Neuron (in vitro differentiated cells): ENCODE measurements around the gene TESK2.

Experiments used
- H2AFZ ChIP-seq: one replicate; pipeline ENCODE4 v1.6.1; 2013; ENCODE audit warnings: low read depth, mild to moderate bottlenecking, inconsistent platforms, low read length, moderate library complexity
- H3K27me3 ChIP-seq: one replicate; pipeline ENCODE4 v1.6.1; 2013; ENCODE audit warnings: low read length; ENCODE audit not compliant: insufficient read depth
- H3K36me3 ChIP-seq: one replicate; pipeline ENCODE4 v1.6.1; 2013; ENCODE audit warnings: low read length; ENCODE audit not compliant: insufficient read depth
- H3K4me1 ChIP-seq: one replicate; pipeline ENCODE4 v1.6.1; 2013; ENCODE audit warnings: low read length; ENCODE audit not compliant: insufficient read depth
- H3K4me3 ChIP-seq: 2 replicates; pipeline ENCODE4 v1.5.1; 2013; ENCODE audit warnings: mild to moderate bottlenecking, low read length, moderate library complexity
- H3K9me3 ChIP-seq: one replicate; pipeline ENCODE4 v1.6.1; 2013; ENCODE audit warnings: low read length

TESK2 gene

DNA sequence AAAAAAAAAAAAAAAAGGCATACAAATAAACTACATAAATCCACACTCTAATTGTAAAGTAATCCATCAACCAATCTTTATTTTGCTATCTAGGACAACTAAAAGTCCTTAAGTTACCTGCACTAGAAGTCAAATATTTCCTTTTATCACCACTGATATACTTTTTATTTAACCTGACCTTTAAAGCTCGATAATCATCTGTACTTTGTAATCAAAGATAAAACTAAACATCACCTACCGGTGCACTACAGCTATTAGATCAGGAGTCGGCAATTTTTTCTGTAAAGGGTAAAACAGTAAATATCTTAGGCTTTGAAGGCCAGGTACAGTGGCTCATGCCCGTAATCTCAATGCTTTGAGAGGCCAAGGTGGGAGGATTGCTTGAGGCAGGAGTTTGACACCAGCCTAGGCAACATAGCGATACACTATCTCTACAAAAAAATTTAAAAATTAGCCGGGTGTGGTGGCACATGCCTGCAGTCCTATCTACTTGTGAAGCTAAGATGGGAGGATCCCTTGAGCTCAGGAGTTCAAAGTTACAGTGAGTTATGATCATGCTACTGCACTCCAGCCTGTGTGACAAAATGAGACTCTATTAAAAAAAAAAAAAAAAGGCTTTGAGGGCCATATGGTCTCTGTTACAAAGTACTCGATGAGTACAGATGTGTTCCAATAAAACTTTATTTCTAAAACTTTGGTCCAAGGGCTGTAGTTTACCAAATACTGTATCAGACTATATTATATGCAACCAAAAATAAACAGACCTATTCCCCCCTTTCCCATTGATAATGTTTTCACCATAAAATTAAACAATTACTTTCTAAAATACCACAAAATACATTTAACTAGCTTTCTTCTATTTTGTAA lies 47.1 kb downstream of the TESK2 start:
- no peaks in the 10 kb centered on the region for H3K27me3 ChIP-seq
- no peaks in the 10 kb centered on the region for H3K9me3 ChIP-seq
- H3K4me3 ChIP-seq: no peak overlapping the region
- no peak overlapping the region for H2AFZ ChIP-seq
- H3K36me3 ChIP-seq: no peaks in the 10 kb centered on the region
- H3K4me1 ChIP-seq: no peaks in the 10 kb centered on the region

DNA sequence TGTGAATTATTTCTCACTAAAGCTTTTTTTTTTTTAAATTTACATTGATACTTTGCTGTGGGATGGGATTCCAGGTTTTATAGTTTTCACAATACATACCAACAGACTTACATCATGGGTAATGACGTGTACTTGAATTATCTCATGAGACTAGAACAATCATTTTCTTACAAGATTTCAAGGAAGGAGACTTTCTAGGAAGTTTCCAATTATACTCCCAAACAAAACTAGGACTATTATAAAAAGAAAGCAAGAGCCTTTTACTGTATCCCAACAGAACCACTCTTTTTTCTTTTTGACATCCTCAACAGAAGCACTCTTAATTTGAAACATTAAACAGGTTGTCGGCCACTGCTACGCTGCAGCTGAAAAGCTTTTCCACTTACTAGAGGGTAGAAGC lies 48.7 kb downstream of the TESK2 start:
- no peak overlapping the region for H2AFZ ChIP-seq
- H3K27me3 ChIP-seq: no peaks in the 10 kb centered on the region
- H3K4me3 ChIP-seq: no peak overlapping the region
- no peaks in the 10 kb centered on the region for H3K4me1 ChIP-seq
- no peaks in the 10 kb centered on the region for H3K9me3 ChIP-seq
- H3K36me3 ChIP-seq: no peaks in the 10 kb centered on the region

DNA sequence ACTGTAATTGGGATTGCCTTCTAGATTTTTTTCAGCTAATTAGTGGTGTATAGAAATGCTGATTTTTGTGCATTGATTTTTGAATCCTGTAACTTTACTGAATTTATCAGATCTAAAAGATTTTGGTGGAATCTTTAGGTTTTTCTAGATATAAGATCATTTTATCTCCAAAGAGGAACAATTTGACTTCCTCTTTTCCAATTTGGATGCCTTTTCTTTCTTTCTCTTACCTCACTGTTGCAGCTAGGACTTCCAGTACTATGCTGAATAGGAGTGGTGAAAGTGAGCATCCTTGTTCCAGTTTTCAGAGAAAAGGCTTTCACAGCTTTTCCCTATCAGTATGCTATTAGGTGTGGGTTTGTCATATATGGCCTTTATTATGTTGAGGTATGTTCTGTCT lies 53.6 kb downstream of the TESK2 start:
- Histone ChIP-seq H3K27me3 (no peaks in the 10 kb centered on the region), H2AFZ (no peak overlapping the region), H3K9me3 (no peaks in the 10 kb centered on the region), H3K4me3 (no peak overlapping the region), H3K36me3 (no peaks in the 10 kb centered on the region), H3K4me1 (no peaks in the 10 kb centered on the region)

DNA sequence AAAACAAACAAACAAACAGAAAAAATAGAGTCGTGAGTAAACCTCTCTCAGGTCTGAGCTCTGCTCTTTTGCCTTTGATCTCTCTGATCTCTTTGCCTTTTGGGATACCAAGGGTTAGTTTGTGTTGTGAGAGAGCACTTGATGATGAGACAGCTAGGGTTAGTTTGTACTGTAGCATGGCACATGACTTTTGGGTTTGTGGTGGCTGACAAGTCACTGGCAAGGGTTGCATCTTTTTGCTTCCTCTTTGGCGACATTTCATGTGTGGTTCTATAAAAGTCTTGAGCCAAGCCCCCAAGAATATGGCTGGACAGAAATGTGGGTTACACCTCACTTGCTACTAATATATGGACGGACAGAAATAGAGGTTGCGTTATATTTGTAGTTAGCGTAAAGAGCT lies 60.5 kb downstream of the TESK2 start:
- H3K36me3 ChIP-seq: no peaks in the 10 kb centered on the region
- H2AFZ ChIP-seq: no peak overlapping the region
- H3K4me3 ChIP-seq: no peak overlapping the region
- no peaks in the 10 kb centered on the region for H3K9me3 ChIP-seq
- H3K27me3 ChIP-seq: peaks cover 3% of the 10 kb centered on the region
- H3K4me1 ChIP-seq: no peaks in the 10 kb centered on the region

DNA sequence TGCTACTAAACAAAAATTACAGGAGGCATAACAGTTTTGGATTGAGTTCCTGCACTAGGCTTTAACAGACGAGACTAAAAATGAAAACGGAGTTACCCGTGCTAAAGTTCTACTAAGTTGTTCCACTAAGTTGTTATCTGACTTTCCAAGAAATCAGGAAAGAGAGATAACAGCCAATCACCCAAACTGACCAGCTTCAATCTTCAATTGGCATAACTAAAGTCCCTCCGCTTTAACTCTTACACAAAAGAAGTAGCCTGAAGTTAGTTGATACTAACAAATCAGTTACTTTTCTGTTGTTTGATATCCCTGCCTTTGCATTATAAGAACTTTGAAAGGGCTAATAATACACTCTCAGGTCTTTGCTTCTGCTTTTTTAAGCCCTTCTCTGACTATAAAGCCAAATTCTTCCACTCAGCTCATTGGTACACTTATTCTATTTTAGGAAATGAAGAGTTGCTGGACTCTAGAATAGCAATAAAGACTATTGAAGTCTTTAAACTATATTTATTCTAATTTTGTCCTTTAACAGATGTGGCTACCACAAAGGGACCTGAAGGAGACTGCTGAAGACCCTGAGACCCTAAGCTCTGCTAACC lies 61.3 kb downstream of the TESK2 start:
- no peak overlapping the region for H3K4me3 ChIP-seq
- H2AFZ ChIP-seq: no peak overlapping the region
- H3K27me3 ChIP-seq: peaks cover 3% of the 10 kb centered on the region
- no peaks in the 10 kb centered on the region for H3K4me1 ChIP-seq
- no peaks in the 10 kb centered on the region for H3K36me3 ChIP-seq
- no peaks in the 10 kb centered on the region for H3K9me3 ChIP-seq

DNA sequence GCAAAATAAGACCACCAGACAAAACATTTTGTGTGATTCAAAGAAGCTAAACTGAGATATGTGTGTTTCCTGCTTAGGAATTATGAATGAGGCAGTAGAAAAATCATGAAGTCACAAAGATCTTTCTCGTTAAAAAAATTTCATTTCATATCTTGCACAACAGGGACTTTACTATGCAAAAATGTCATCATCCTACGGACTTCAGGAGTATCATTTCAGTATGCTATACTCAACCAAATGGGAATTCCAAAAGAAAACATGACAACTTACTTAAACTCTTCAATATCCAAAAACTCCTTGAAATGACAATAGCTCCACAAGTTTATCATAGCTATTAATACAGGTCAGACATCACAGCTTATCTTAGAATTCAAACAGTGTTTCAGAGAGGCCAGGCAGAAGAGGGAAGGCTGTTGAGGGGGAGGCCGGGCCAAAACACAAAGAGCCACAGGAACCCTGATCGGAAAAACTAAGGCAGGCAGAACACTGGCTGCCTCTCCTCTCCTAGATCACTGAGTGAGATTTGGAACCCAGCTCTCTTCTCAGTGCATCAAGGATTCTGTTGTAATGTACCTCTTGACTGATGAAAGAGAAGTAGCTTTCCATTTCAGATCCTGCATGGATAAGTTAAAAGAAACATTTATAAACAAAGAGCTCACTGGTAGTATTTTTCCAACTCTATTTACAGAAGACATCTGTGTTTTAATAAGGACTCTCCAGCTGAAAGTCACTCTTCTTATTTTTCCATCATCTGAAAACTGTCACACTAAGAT lies 66.9 kb downstream of the TESK2 start:
- Histone ChIP-seq H3K36me3 (no peaks in the 10 kb centered on the region), H2AFZ (no peak overlapping the region), H3K4me3 (no peak overlapping the region), H3K9me3 (no peaks in the 10 kb centered on the region), H3K4me1 (no peaks in the 10 kb centered on the region), H3K27me3 (no peaks in the 10 kb centered on the region)

DNA sequence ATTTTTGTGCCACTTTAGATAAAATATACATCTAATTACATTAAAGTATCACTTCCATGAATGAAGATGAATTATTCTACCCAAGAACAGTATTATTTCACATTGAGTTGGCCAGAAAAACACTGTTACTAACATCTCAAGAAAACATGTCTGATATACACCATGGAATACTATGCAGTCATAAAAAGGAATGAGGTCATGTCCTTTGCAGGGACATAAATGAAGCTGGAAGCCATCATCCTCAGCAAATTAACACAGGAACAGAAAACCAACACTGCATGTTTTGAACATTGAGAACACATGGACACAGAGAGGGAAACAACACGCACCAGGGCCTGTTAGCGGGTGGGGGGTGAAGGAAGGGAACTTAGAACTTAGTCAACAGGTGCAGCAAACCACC lies 69.0 kb downstream of the TESK2 start:
- H3K4me1 ChIP-seq: no peaks in the 10 kb centered on the region
- H3K9me3 ChIP-seq: no peaks in the 10 kb centered on the region
- H2AFZ ChIP-seq: no peak overlapping the region
- H3K27me3 ChIP-seq: no peaks in the 10 kb centered on the region
- H3K4me3 ChIP-seq: no peak overlapping the region
- H3K36me3 ChIP-seq: no peaks in the 10 kb centered on the region

DNA sequence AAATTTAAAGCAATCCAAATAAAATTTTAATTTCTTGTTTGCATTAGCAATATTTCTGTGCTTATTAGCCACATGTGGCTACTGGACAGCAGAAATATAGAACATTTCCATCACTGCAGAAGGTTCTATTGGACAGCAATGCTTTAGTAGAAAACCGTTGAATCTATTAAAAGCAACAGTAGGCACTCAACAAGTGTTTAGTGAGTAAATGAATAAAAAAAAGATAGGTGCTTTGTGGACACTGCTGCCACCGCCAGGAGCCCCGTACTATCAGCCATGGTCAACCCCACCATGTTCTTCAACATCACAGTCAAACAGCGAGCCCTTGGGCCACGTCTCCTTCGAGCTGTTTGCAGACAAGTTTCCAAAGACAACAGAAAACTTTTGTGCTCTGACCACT lies 76.2 kb downstream of the TESK2 start:
- Histone ChIP-seq H3K4me1 (no peaks in the 10 kb centered on the region), H3K36me3 (no peaks in the 10 kb centered on the region), H3K4me3 (no peak overlapping the region), H2AFZ (no peak overlapping the region), H3K27me3 (peaks cover 5% of the 10 kb centered on the region), H3K9me3 (no peaks in the 10 kb centered on the region)

DNA sequence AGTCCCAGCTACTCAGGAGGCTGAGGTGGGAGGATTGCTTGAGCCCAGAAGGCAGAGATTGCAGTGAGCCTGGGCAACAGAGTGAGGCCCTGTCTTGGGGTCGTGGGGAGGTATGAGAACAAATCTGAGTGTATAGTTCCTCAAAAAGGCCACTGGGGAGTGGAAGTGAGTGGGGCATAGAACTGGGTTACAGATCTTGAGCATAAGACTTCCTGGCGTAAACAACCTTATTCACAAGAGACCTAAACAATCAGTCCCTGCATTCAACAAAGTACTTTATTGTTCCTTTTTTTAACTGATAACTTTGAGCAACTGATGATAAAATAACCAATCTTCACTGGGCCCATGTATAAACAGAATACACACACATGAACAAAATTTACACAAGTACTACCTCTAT lies 78.1 kb downstream of the TESK2 start:
- H3K4me1 ChIP-seq: no peaks in the 10 kb centered on the region
- H3K36me3 ChIP-seq: no peaks in the 10 kb centered on the region
- H3K4me3 ChIP-seq: no peak overlapping the region
- no peaks in the 10 kb centered on the region for H3K9me3 ChIP-seq
- peaks cover 5% of the 10 kb centered on the region for H3K27me3 ChIP-seq
- H2AFZ ChIP-seq: no peak overlapping the region

DNA sequence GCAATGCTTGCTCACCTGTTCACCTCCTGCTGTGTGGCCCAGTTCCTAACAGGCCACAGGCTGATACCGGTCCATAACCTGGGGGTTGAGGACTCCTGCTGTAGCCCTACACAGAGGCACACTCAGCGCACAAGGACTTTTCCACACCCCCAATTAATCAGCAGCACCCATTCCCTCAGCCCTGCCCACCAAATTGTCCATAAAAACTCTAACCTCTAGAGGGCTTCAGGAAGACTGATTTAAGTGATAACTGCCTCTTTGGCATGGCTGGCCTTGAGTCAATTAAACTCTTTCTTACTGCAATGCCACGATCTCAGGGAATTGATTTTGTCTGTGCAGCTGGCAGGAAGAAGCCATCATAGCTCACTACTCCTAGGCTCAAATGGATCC lies 79.5 kb downstream of the TESK2 start:
- Histone ChIP-seq H3K27me3 (peaks cover 5% of the 10 kb centered on the region), H2AFZ (no peak overlapping the region), H3K4me1 (no peaks in the 10 kb centered on the region), H3K9me3 (no peaks in the 10 kb centered on the region), H3K4me3 (no peak overlapping the region), H3K36me3 (no peaks in the 10 kb centered on the region)

DNA sequence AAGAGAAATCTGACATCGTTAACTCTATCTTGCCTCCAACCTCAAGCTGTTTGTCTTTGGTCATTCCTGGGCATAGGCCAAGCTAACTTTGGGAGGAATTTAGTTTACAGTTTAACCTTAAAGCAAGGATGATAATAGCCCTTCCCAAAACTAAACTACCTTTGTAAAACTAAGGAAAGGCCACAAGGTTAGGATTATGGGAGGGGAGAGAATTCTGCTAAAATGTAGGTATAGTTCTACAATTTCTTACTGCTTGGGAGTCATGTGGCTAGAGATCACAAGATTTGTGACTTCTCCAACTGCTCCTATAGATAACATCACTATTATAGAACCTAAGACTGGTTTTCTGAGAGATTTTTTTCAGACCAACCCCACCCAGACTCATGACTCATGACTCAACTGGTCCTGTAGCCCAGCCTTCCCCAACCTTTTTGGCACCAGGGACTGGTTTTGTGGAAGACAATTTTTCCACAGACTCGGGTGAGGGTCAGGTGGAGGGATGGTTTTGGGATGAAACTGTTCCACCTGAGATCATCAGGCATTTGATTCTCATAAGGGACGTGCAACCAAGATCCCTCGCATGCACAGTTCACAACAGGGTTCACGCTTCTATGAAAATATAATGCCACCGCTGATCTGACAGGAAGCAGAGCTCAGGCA lies 80.0 kb downstream of the TESK2 start:
- Histone ChIP-seq H3K4me1 (no peaks in the 10 kb centered on the region), H3K36me3 (no peaks in the 10 kb centered on the region), H3K9me3 (no peaks in the 10 kb centered on the region), H2AFZ (no peak overlapping the region), H3K4me3 (no peak overlapping the region), H3K27me3 (peaks cover 5% of the 10 kb centered on the region)

DNA sequence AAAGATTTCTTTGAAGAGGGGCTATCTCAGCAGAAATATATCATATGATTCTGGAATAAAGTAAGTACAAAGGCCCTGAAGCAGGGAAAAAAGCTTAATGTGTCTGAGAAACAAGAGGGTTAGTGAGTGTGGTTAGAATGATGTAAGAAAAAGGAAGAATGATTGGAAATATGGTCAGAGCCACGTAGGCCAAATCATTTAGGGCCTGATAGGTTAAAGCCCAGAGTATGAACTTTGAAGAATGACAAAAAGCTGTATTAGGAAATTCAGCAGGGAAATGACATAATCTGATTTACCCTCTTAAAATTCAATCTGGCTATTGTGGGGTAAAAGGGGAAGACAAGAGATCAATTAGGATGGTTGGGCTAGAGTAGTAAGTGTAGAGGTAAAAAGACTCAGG lies 81.7 kb downstream of the TESK2 start:
- H3K4me1 ChIP-seq: no peaks in the 10 kb centered on the region
- no peaks in the 10 kb centered on the region for H3K36me3 ChIP-seq
- no peak overlapping the region for H3K4me3 ChIP-seq
- H3K9me3 ChIP-seq: no peaks in the 10 kb centered on the region
- no peaks in the 10 kb centered on the region for H3K27me3 ChIP-seq
- H2AFZ ChIP-seq: no peak overlapping the region
